Tibial nerve (tissue), 4 donors: ENCODE data around the gene EDA. TPM values are rescaled to one million over a fixed set of nuclear protein-coding genes. Genes with fewer than 3 reads are reported as not detected.

ENCODE experiments used
- DNase-seq, 2 donors: peaks; one replicate each; pipeline ENCODE4 v3.0.0-alpha.2; 2019; ENCODE audit warnings: low spot score in 2 of 2
- H3K27ac ChIP-seq, 4 donors: fragments of 200-600 bp; sonication (generic) in 3 of 4; one replicate each; pipeline ENCODE4 v1.5.1; 2017 to 2019; ENCODE audit warnings: mild to moderate bottlenecking in 1 of 4
- H3K27me3 ChIP-seq, 2 donors: fragments of 200-600 bp; sonication (generic) in 1 of 2; one replicate each; pipeline versions ENCODE4 v1.5.1 to v1.6.0; 2017 to 2019
- H3K36me3 ChIP-seq, 3 donors: fragments of 200-600 bp; sonication (generic); one replicate each; pipeline ENCODE4 v1.5.1; 2018 to 2019
- H3K4me1 ChIP-seq, 4 donors: fragments of 200-600 bp; sonication (generic) in 3 of 4; one replicate each; pipeline ENCODE4 v1.5.1; 2017 to 2019
- H3K4me3 ChIP-seq, 4 donors: fragments of 200-600 bp; sonication (generic) in 3 of 4; one replicate each; pipeline ENCODE4 v1.5.1; 2017 to 2019; ENCODE audit warnings: mild to moderate bottlenecking in 1 of 4, moderate library complexity in 1 of 4
- H3K9me3 ChIP-seq, 4 donors: fragments of 200-600 bp; sonication (generic) in 3 of 4; one replicate each; pipeline ENCODE4 v1.5.1; 2017 to 2019
- CTCF ChIP-seq, 5 experiments: fragments of 200-600 bp in 3 of 5; fragments of 450-650 bp in 2 of 5; sonication (generic) in 3 of 5; IDR thresholded peaks; one replicate each; pipeline ENCODE4 v1.5.1; 2016 to 2019; ENCODE audit warnings: antibody characterized with exemption in 5 of 5, mild to moderate bottlenecking in 3 of 5, moderate library complexity in 2 of 5
- EP300 ChIP-seq, 2 donors: sonication (generic); formaldehyde crosslinking; IDR thresholded peaks; one replicate each; pipeline ENCODE4 v1.6.1; 2017; ENCODE audit warnings: antibody characterized with exemption in 2 of 2, mild to moderate bottlenecking in 1 of 2
- POLR2A ChIP-seq, 2 donors: fragments of 450-650 bp; IDR thresholded peaks; one replicate each; pipeline ENCODE4 v1.6.1; 2017; ENCODE audit warnings: antibody characterized with exemption in 2 of 2, mild to moderate bottlenecking in 2 of 2, moderate library complexity in 2 of 2
- WGBS, 2 donors: methylation state at CpG; one replicate each; pipeline ENCODE4 v1.1.5; 2018; 5-methylcytosine and 5-hydroxymethylcytosine counted together
- total RNA-seq, 4 donors: library from RNA; depleted of rRNA; stranded (reverse); fragments of >200 nt; gene quantifications; one replicate each; pipeline ENCODE4 v1.1.0, GENCODE V29; 2016

Gene EDA
- total RNA-seq, 4 donors from 2014 or later, result 9.2 to 13.8 (median 10.3) TPM

- TF ChIP-seq POLR2A (IDR thresholded peaks at IDR 0.05) (no peak), CTCF (IDR thresholded peaks at IDR 0.05) (no peak), EP300 (IDR thresholded peaks at IDR 0.05) (no peak)
- Histone ChIP-seq H3K36me3 (no peaks in the 10 kb centered on the region), H3K27me3 (no peaks in the 10 kb centered on the region), H3K4me1 (no peaks in the 10 kb centered on the region), H3K9me3 (peaks cover 0 to 38% (median 9%) of the 10 kb centered on the region in 4 donors), H3K27ac (no peak overlapping the region), H3K4me3 (no peak overlapping the region)
- no peak for DNase-seq
- WGBS, 2 donors, result 58 to 77% methylated on average over 1 of the region's 1 CpG
Measured at GRCh38 chrX:69664693-69665092, 48.8 kb downstream of the EDA start.

- Histone ChIP-seq H3K4me1 (no peaks in the 10 kb centered on the region), H3K27ac (no peak overlapping the region), H3K9me3 (peaks cover 0 to 36% (median 11%) of the 10 kb centered on the region in 4 donors), H3K4me3 (no peak overlapping the region), H3K27me3 (no peaks in the 10 kb centered on the region), H3K36me3 (no peaks in the 10 kb centered on the region)
- 41 to 98% methylated on average over 2 of the region's 2 CpGs for WGBS, 2 donors
- DNase-seq, result no peak
- TF ChIP-seq CTCF (IDR thresholded peaks at IDR 0.05) (no peak), EP300 (IDR thresholded peaks at IDR 0.05) (no peak), POLR2A (IDR thresholded peaks at IDR 0.05) (no peak)
Measured at GRCh38 chrX:69670001-69670555, 54.2 kb downstream of the EDA start.

- H3K4me1 ChIP-seq, result no peaks in the 10 kb centered on the region
- TF ChIP-seq CTCF (IDR thresholded peaks at IDR 0.05), result no peak
- TF ChIP-seq POLR2A (IDR thresholded peaks at IDR 0.05), result no peak
- TF ChIP-seq EP300 (IDR thresholded peaks at IDR 0.05), result no peak
- no peaks in the 10 kb centered on the region for H3K36me3 ChIP-seq
- DNase-seq, result no peak
- no peak overlapping the region for H3K27ac ChIP-seq
- no peak overlapping the region for H3K4me3 ChIP-seq
- no peaks in the 10 kb centered on the region for H3K27me3 ChIP-seq
- peaks cover 0 to 12% (median 5%) of the 10 kb centered on the region in 4 donors for H3K9me3 ChIP-seq
Measured at GRCh38 chrX:69674891-69675290, 59.0 kb downstream of the EDA start.

- H3K27ac ChIP-seq, result no peak overlapping the region
- H3K27me3 ChIP-seq, result no peaks in the 10 kb centered on the region
- no peaks in the 10 kb centered on the region for H3K36me3 ChIP-seq
- no peak for DNase-seq
- no peak for TF ChIP-seq CTCF (IDR thresholded peaks at IDR 0.05)
- no peak for TF ChIP-seq EP300 (IDR thresholded peaks at IDR 0.05)
- no peak for TF ChIP-seq POLR2A (IDR thresholded peaks at IDR 0.05)
- 45 to 49% methylated on average over 2 of the region's 2 CpGs for WGBS, 2 donors
- no peak overlapping the region for H3K4me3 ChIP-seq
- H3K9me3 ChIP-seq, result no peaks in the 10 kb centered on the region
- no peaks in the 10 kb centered on the region for H3K4me1 ChIP-seq
Measured at GRCh38 chrX:69705818-69706217, 89.9 kb downstream of the EDA start.

- peaks cover 0 to 30% (median 14%) of the 10 kb centered on the region in 4 donors for H3K9me3 ChIP-seq
- no peaks in the 10 kb centered on the region for H3K4me1 ChIP-seq
- no peaks in the 10 kb centered on the region for H3K36me3 ChIP-seq
- H3K27ac ChIP-seq, result no peak overlapping the region
- WGBS, 2 donors, result 76% methylated on average over 1 of the region's 1 CpG
- H3K27me3 ChIP-seq, result no peaks in the 10 kb centered on the region
- DNase-seq, result no peak
- TF ChIP-seq EP300 (IDR thresholded peaks at IDR 0.05), result no peak
- no peak for TF ChIP-seq POLR2A (IDR thresholded peaks at IDR 0.05)
- no peak for TF ChIP-seq CTCF (IDR thresholded peaks at IDR 0.05)
- no peak overlapping the region for H3K4me3 ChIP-seq
Measured at GRCh38 chrX:69718102-69718501, 102.2 kb downstream of the EDA start.
